Liver (tissue), 9 donors: ENCODE results near the gene KPNA6. TPM values are rescaled to one million over a fixed set of nuclear protein-coding genes. Genes with fewer than 3 reads are reported as not detected.

Experiments used
- DNase-seq: peaks from one replicate; pipeline ENCODE4 v3.0.0-alpha.2; 2017; ENCODE audit warnings: low spot score
- H3K27ac ChIP-seq, 2 donors: one replicate each; pipeline ENCODE4 v1.7.0; 2013; ENCODE audit warnings: inconsistent platforms in 2 of 2, low read length in 2 of 2, control low read depth in 1 of 2, low read depth in 1 of 2, mild to moderate bottlenecking in 1 of 2
- H3K27me3 ChIP-seq, 4 donors: one replicate each; pipeline versions ENCODE4 v1.6.1 to v1.7.0; 2013; ENCODE audit warnings: low read length in 3 of 4, inconsistent platforms in 1 of 4, mild to moderate bottlenecking in 1 of 4, moderate library complexity in 1 of 4; ENCODE audit not compliant: control insufficient read depth in 4 of 4, insufficient read depth in 4 of 4
- H3K36me3 ChIP-seq, 4 donors: one replicate each; pipeline versions ENCODE4 v1.6.1 to v1.7.0; 2013; ENCODE audit warnings: low read length in 3 of 4, mild to moderate bottlenecking in 3 of 4, low read depth in 1 of 4, moderate library complexity in 1 of 4; ENCODE audit not compliant: control insufficient read depth in 4 of 4, insufficient read depth in 3 of 4
- H3K4me1 ChIP-seq, 4 donors: one replicate each; pipeline versions ENCODE4 v1.6.1 to v1.7.0; 2013; ENCODE audit warnings: low read length in 3 of 4, mild to moderate bottlenecking in 3 of 4, moderate library complexity in 1 of 4; ENCODE audit not compliant: control insufficient read depth in 4 of 4, insufficient read depth in 4 of 4
- H3K4me3 ChIP-seq, 3 donors: one replicate each; pipeline versions ENCODE4 v1.6.1 to v1.7.0; 2013; ENCODE audit warnings: low read length in 3 of 3, control low read depth in 1 of 3, low read depth in 1 of 3, mild to moderate bottlenecking in 1 of 3
- H3K9ac ChIP-seq, 2 donors: one replicate each; pipeline ENCODE4 v1.7.0; 2013; ENCODE audit warnings: low read length in 2 of 2, mild to moderate bottlenecking in 2 of 2, moderate library complexity in 2 of 2, control low read depth in 1 of 2, low read depth in 1 of 2
- H3K9me3 ChIP-seq, 4 donors: one replicate each; pipeline versions ENCODE4 v1.6.1 to v1.7.0; 2013; ENCODE audit warnings: low read length in 3 of 4; ENCODE audit not compliant: control insufficient read depth in 4 of 4
- ATF3 ChIP-seq: IDR thresholded peaks from 2 replicates; pipeline ENCODE4 v1.6.1; 2016; ENCODE audit warnings: antibody characterized with exemption
- CTCF ChIP-seq: fragments of 150-350 bp; IDR thresholded peaks from 2 replicates; pipeline ENCODE4 v1.5.1; 2017; ENCODE audit warnings: improper control_type of control experiment, low read depth, low read length; ENCODE audit not compliant: missing input control
- EGR1 ChIP-seq, 2 donors: IDR thresholded peaks; 2 replicates each; pipeline ENCODE4 v1.6.1; 2016 to 2018; ENCODE audit warnings: antibody characterized with exemption in 2 of 2, low read depth in 2 of 2
- FOXA1 ChIP-seq: IDR thresholded peaks from 2 replicates; pipeline ENCODE4 v1.6.1; 2016; ENCODE audit warnings: antibody characterized with exemption
- FOXA2 ChIP-seq: IDR thresholded peaks from 2 replicates; pipeline ENCODE4 v1.6.1; 2016; ENCODE audit warnings: antibody characterized with exemption
- GABPA ChIP-seq, 2 donors: IDR thresholded peaks in 1 of 2; conservative IDR thresholded peaks in 1 of 2; 2 replicates each; pipeline ENCODE4 v1.6.1; 2016; ENCODE audit warnings: antibody characterized with exemption in 2 of 2, mild to moderate bottlenecking in 1 of 2, moderate library complexity in 1 of 2
- HNF4A ChIP-seq, 2 donors: conservative IDR thresholded peaks; 2 replicates each; pipeline ENCODE4 v1.6.1; 2016; ENCODE audit warnings: antibody characterized with exemption in 2 of 2, mild to moderate bottlenecking in 2 of 2
- HNF4G ChIP-seq: IDR thresholded peaks from 2 replicates; pipeline ENCODE4 v1.6.1; 2016; ENCODE audit warnings: antibody characterized with exemption
- JUND ChIP-seq, 2 donors: IDR thresholded peaks; 2 replicates each; pipeline ENCODE4 v1.6.1; 2016; ENCODE audit warnings: antibody characterized with exemption in 2 of 2
- MAX ChIP-seq: IDR thresholded peaks from 2 replicates; pipeline ENCODE4 v1.6.1; 2016; ENCODE audit warnings: antibody characterized with exemption
- NR2F2 ChIP-seq: IDR thresholded peaks from 2 replicates; pipeline ENCODE4 v1.6.1; 2016; ENCODE audit warnings: antibody characterized with exemption
- RAD21 ChIP-seq, 2 donors: IDR thresholded peaks; 2 replicates each; pipeline ENCODE4 v1.6.1; 2016; ENCODE audit warnings: antibody characterized with exemption in 2 of 2, mild to moderate bottlenecking in 2 of 2
- REST ChIP-seq: IDR thresholded peaks from 2 replicates; pipeline ENCODE4 v1.6.1; 2016; ENCODE audit warnings: antibody characterized with exemption, mild to moderate bottlenecking
- RXRA ChIP-seq, 2 donors: IDR thresholded peaks; 2 replicates each; pipeline ENCODE4 v1.6.1; 2017 to 2018; ENCODE audit warnings: antibody characterized with exemption in 2 of 2, mild to moderate bottlenecking in 1 of 2
- SP1 ChIP-seq: IDR thresholded peaks from 2 replicates; pipeline ENCODE4 v1.6.1; 2018; ENCODE audit warnings: antibody characterized with exemption, mild to moderate bottlenecking
- TAF1 ChIP-seq: conservative IDR thresholded peaks from 2 replicates; pipeline ENCODE4 v1.6.1; 2016; ENCODE audit warnings: antibody characterized with exemption, mild to moderate bottlenecking
- YY1 ChIP-seq: IDR thresholded peaks from 2 replicates; pipeline ENCODE4 v1.6.1; 2016; ENCODE audit warnings: antibody characterized with exemption, mild to moderate bottlenecking
- ZBTB33 ChIP-seq: IDR thresholded peaks from 2 replicates; pipeline ENCODE4 v1.6.1; 2016; ENCODE audit warnings: antibody characterized with exemption
- WGBS: extraction: QIAGEN DNeasy Blood & Tissue Kit; methylation state at CpG from one replicate; pipeline ENCODE4 v1.1.7; 2013; 5-methylcytosine and 5-hydroxymethylcytosine counted together
- polyA plus RNA-seq, 2 donors: library from polyadenylated mRNA; stranded (reverse) in 1 of 2; unstranded in 1 of 2; fragments of 200-250 nt in 1 of 2; fragments of >200 nt in 1 of 2; fragmentation: Nextera tagmentation in 1 of 2; extraction: Ambion mirVana in 1 of 2; gene quantifications; one replicate each; pipeline versions ENCODE4 v1.2.1 to v1.2.3, GENCODE V29; 2013 to 2015
- total RNA-seq, 2 donors: library from RNA; depleted of rRNA; stranded (reverse); fragments of >200 nt; gene quantifications; one replicate each; pipeline ENCODE4 v1.2.3, GENCODE V29; 2014
- donor health status: healthy.
- donor health status: healthy.
- donor health status: healthy.
- donor health status: healthy.
- donor health status: healthy.

The KPNA6 gene
- total and polyA plus RNA-seq, 4 donors, result 9.3 to 23.2 (median 16.7) TPM

GRCh38 chr1:32099426-32099825 is 8.4 kb upstream of the KPNA6 start:
- H3K27ac ChIP-seq, result no peak overlapping the region
- peaks cover 2 to 24% (median 18%) of the 10 kb centered on the region in 4 donors for H3K4me1 ChIP-seq
- no peaks in the 10 kb centered on the region for H3K9me3 ChIP-seq
- no peak for DNase-seq
- H3K4me3 ChIP-seq, result no peak overlapping the region
- 97% methylated on average over 4 of the region's 4 CpGs for WGBS
- TF ChIP-seq EGR1 (IDR thresholded peaks at IDR 0.05; ENCODE audit: low read depth in 2 of 2) (no peak), FOXA1 (no peak), CTCF (no peak), REST (no peak), HNF4A (conservative IDR thresholded peaks at IDR 0.05) (no peak), MAX (no peak), YY1 (no peak), TAF1 (no peak), SP1 (no peak), FOXA2 (no peak), JUND (IDR thresholded peaks at IDR 0.05) (no peak), ZBTB33 (no peak), ATF3 (no peak), RAD21 (IDR thresholded peaks at IDR 0.05) (no peak), RXRA (IDR thresholded peaks at IDR 0.05) (no peak), GABPA (IDR thresholded peaks at IDR 0.05 in 1 of 2, conservative IDR thresholded peaks at IDR 0.05 in 1 of 2) (no peak)
- no peaks in the 10 kb centered on the region for H3K27me3 ChIP-seq
- H3K36me3 ChIP-seq, result peaks cover 0 to 22% (median 3%) of the 10 kb centered on the region in 4 donors
- H3K9ac ChIP-seq, result no peak overlapping the region

- Histone ChIP-seq H3K4me3 (no peak overlapping the region), H3K36me3 (peaks cover 0 to 20% (median 3%) of the 10 kb centered on the region in 4 donors), H3K27ac (no peak overlapping the region), H3K9me3 (no peaks in the 10 kb centered on the region), H3K27me3 (no peaks in the 10 kb centered on the region), H3K4me1 (peaks cover 0 to 17% (median 16%) of the 10 kb centered on the region in 4 donors), H3K9ac (no peak overlapping the region)
- DNase-seq, result no peak
- TF ChIP-seq GABPA (IDR thresholded peaks at IDR 0.05 in 1 of 2, conservative IDR thresholded peaks at IDR 0.05 in 1 of 2) (no peak), JUND (IDR thresholded peaks at IDR 0.05) (no peak), NR2F2 (no peak), HNF4G (no peak), FOXA2 (no peak), MAX (no peak), FOXA1 (no peak), CTCF (no peak), YY1 (no peak), EGR1 (IDR thresholded peaks at IDR 0.05; ENCODE audit: low read depth in 2 of 2) (no peak)
- 89% methylated on average over 10 of the region's 10 CpGs for whole genome bisulfite sequencing
These were observed 7.5 kb upstream of the KPNA6 start for GRCh38 chr1:32100359-32100758.
